ENCODE measurements around the gene OR9A2.
A peak's percentile ranks its signal among the peaks of the same experiment; 100 is the strongest.
"Not testable (repeated sequence)": the region's sequence is repeated elsewhere in the genome, so short reads cannot be mapped to it uniquely, and the experiment has no call there.

Gene OR9A2

GRCh38 chr7:143016996-143017395, 9.9 kb downstream of the OR9A2 start:
- no peak for DNase-seq

- no peak for DNase-seq
These were observed 10.9 kb downstream of the OR9A2 start for GRCh38 chr7:143015926-143016490.

GRCh38 chr7:143015084-143015483, 11.8 kb downstream of the OR9A2 start:
- no peak for DNase-seq

GRCh38 chr7:143013893-143014292, 13.0 kb downstream of the OR9A2 start:
- no peak for DNase-seq

- no peak for DNase-seq
These were observed 13.5 kb downstream of the OR9A2 start for GRCh38 chr7:143013473-143013872.

- no peak for DNase-seq
These were observed 14.5 kb downstream of the OR9A2 start for GRCh38 chr7:143012409-143012808.

GRCh38 chr7:143012001-143012400, 14.9 kb downstream of the OR9A2 start:
- DNase-seq: no peak

- peak; percentile 13 for DNase-seq
These were observed 18.7 kb downstream of the OR9A2 start for GRCh38 chr7:143008007-143008901.

- DNase-seq: no peak
These were observed 21.2 kb downstream of the OR9A2 start for GRCh38 chr7:143005632-143006260.

- peak; percentile 0 for DNase-seq
These were observed 23.4 kb downstream of the OR9A2 start for GRCh38 chr7:143003393-143004051.

- no peak for DNase-seq
These were observed 24.0 kb downstream of the OR9A2 start for GRCh38 chr7:143002898-143003297.

- DNase-seq: no peak
These were observed 24.8 kb downstream of the OR9A2 start for GRCh38 chr7:143002106-143002505.

GRCh38 chr7:143000648-143001047, 26.3 kb downstream of the OR9A2 start:
- no peak for DNase-seq

- DNase-seq: no peak
These were observed 27.1 kb downstream of the OR9A2 start for GRCh38 chr7:142999793-143000192.

- no peak for DNase-seq
These were observed 28.0 kb downstream of the OR9A2 start for GRCh38 chr7:142998966-142999365.

- no peak for DNase-seq
These were observed 29.4 kb downstream of the OR9A2 start for GRCh38 chr7:142997456-142997989.

GRCh38 chr7:142992427-142992826, 34.5 kb downstream of the OR9A2 start:
- DNase-seq: no peak

- no peak for DNase-seq
These were observed 42.6 kb downstream of the OR9A2 start for GRCh38 chr7:142984297-142984696.

GRCh38 chr7:142983825-142984224, 43.1 kb downstream of the OR9A2 start:
- DNase-seq: no peak

GRCh38 chr7:142978402-142978801, 48.5 kb downstream of the OR9A2 start:
- not testable (repeated sequence) for DNase-seq
